Measurements from ENCODE around the gene KRT14.
"Not testable (repeated sequence)": the region's sequence is repeated elsewhere in the genome, so short reads cannot be mapped to it uniquely, and the experiment has no call there.

Gene KRT14

DNA sequence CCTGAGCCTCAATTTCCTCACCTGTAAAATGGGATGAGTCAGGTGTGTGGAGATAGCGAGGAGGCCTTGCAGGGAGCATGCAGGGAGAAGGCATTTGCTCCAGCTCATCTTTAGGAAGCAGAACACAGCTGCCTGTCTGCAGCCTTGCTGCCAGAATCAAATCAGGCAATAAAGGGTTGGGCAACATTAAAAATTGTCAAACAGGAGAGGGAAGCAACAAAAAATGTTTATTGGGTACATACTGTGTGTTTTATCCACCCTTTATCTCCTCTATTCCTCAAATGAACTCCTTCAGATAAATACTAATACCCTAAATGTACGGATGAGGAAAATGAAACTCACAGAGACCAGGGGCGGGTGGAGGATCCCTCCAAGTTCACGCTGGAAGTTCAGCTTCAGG, 13.6 kb upstream of the KRT14 start:
- no peak for DNase-seq

DNA sequence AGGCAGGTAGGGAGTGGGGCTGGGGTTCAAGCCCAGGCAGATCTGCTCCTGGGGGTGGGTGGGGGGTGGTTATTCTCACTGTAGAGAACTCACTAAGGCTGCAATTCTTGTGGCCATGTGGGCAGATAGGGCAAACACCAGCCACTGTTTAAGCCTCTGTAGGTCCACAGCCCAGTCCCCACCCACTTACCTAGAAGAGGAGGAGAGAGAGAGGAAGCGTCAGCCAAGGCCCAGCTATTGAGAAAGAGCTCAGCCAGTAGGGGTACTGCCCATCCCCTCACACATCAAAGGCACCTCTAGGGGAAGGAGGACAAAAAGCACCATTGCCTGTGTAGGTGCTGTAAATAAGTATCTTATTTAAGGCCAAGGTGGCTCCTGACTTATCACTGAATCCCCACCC, 13.0 kb upstream of the KRT14 start:
- DNase-seq, result no peak

DNA sequence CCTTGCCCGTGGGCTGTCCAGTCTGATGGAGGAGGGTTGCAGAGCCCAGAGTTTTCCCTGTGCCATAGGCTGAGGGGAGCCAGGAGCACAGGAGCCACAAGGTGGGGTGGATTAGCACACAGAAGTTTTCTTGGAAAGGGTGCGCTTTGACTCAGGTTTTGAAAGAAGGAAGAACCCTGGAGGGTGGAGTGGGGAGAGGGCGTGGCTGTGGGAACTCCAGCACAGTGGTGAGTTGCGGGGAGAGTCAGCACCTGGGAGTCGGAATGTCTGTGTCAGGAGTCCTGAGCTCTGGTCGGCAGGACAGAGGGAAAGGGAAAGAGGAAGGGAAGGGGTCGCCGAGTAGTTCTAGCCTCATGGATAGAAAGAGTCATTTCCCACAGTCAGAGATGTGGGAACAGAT, 8.9 kb upstream of the KRT14 start:
- DNase-seq, result no peak

DNA sequence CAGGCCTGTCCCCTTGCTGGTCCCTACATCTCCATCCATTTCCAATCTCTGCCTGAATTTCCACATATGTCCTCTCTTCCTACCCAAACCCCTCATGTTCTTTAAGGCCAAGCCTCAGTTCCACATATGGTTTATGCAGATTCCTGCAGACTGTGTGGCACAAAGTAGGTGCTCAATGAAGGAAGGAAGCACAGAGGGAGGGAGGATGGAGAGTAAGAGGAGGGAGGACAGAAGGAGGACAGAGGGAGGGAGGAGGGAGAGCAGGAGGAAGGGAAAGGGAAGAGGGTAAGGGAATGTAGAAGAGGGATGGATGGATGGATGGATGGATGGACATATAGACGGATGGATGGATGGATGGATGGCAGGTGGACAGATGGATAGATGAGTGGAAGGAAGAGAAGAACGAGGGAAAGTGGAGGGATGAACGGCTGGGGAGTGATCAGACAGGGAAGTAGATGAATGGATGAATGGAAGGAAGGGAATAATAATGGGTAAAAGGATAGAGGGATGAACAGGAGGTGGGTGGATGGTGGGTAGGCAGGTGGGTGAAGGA, 7.7 kb upstream of the KRT14 start:
- no peak for DNase-seq

DNA sequence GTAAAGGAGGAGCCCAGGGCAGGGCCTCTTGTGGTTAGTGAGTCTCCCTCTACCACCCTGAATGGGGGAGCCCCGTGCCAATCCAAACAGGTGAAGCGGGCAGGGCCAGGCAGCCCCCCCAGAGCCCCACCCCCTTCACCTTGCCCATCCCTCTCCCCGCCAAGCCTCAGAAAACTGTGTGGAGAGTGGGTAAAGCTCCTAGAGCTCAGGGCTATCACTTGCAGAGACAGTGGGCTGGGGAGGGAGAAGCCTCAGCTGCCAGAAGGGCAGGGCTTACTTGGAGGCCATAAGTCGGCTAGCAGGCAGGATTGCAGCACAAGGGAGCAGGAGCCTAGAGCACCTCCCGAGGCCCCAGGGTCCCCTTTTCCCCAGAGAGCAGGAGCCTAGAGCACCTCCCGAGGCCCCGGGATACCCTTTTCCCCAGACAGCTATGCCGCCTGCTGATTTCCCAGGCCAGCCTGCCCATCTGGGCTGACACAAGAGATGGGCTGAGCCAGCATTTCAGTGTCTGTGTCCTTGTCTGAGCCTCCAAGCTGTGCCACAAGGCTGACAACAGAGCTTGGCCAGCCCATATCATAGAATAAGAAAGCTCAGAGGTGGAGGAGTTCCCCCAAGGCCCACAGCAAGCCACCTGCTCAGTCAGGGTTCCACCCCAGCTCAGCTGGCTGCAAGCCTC, 6.7 kb upstream of the KRT14 start:
- DNase-seq, result no peak

DNA sequence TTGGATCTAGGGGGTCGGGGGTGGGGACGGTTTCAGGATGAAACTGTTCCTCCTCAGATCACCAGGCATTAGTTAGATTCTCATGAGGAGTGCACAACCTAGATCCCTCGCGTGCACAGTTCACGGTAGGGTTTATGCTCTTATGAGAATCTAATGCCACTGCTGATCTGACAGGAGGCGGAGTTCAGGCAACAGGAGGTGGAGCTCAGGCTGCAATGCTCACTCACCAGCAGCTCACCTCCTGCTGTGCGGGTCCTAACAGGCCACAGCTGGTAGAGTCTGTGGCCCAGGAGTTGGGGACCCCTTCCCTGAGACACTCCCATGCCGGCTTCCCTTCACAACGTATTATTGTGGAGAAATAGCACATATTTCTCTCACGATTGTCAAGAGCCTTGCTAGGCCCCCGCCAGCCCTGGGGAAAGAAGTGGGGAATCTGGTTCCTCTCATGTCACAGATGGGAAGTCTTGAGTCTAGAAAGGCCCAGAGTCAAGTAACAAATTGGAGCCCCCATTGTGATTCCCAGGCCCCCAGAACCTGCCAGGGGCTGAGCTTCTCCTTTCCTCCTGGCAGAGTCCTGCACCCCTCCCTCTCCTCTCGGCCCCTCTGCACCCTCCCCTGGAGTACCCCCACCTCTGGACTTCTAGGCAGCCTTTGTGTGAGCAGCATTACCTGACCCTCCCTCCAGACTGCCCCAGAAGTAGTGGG, 6.1 kb upstream of the KRT14 start:
- no peak for DNase-seq

DNA sequence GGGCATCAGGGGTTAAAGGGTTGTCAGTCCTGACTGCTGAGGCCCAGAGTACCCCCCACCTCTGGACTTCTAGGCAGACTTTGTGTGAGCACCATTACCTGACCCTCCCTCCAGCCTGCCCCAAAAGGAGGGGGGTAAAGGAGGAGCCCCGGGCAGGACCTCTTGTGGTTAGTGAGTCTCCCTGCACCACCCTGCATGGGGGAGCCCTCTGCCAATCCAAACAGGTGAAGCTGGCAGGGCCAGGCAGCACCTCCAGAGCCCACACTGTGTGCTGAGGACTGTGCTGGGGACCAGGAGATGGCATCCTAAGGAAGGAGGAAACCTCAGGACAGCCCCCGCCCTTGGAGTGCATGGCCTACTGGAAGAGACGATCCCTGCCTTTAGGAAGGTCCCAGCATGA, 2.6 kb upstream of the KRT14 start:
- DNase-seq, result no peak

DNA sequence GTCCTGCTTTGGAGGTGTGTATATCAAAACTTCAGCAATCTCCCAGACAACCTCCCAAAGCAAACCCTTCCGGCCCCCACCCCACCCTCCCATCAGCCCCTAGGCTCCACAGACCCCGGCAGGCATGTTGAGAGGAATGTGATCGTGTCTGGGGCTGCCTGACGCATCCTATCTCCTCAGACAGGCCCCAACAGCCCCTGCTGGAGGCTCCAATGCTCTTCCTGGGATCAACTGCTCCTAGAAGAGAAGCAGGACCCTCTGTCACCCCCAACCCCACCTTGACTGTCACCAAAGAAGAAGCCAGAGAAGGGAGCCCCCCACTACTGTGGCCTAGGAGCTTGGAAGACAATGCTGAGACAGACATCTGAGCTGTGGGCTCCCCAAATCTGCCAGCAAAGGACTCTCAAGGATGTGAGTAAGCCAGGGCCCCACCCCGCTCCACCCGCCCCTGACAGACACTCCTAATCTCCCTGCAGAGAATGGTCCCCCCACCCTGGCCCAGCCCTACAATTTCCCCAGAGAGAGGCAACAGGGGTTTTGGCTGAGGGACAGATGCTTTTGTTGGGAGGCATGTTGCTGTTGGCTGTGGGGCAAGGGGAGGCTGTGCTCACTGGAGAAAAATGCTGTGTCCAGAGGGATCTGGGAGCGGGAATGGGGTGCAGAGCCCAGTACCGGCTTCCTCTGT, 1.6 kb upstream of the KRT14 start:
- DNase-seq, result no peak

DNA sequence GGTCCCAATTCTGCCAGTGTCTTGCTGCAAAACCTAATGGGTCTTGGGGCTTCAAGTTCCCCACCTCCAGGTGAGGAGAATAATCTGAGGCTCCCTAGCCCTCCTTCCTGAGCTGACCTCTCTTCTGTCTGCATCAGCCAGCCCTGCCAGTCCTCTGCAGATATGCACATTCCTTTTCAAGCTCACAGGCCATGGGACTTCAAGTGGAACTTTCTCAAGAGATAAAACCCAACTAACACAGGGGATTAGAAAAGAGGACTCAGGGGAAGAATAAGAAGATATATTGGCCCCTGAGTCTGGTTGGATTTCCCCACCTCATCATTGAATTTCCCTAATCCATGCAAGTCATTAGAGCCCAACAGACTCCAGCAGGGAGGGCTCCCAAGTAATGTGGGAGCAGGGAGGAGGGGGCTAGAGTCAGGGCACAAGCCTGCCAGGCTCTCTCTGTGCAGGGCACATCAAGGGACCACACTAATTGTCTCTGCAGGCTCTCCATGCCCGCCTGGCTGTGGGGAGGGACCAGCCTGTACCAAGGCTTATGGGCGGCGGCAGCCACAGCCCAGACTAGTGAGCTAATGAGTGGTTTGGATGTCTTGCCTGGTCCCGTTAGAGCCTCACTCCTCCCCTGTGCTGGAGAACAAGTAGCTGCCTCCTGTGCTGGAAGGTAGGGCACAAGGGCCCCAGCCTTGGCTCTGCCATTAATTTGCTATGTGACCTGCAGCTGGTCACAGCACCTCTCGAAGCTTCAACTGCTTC, 1.2 kb downstream of the KRT14 start:
- DNase-seq, result no peak

DNA sequence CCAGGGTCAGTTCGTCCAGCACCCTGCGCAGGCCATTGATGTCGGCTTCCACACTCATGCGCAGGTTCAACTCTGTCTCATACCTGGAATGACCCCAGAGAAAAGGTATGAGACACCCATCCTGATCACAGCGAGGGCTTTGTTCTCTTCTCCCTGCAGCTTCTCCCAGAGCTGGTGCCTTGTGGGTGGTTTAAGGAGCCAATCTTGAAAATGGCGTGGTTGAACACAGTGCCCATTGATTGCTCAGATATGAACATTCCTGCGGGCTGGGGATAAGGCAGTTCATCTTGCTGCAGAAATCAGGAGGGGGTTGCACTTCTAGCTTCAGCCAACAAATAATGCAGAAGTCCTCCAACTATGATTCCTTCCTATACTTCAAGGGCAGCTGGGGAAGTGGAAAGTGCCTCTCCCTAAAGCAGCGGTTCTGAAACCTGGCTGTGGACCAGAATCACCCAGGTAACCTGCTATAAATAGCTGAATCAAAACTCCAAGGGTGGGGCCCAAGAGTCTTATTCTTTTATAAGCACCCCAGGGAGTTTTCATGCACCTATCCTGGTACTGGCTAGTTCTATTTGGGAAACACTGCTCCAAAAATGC, 2.3 kb downstream of the KRT14 start:
- DNase-seq, result not testable (repeated sequence)

DNA sequence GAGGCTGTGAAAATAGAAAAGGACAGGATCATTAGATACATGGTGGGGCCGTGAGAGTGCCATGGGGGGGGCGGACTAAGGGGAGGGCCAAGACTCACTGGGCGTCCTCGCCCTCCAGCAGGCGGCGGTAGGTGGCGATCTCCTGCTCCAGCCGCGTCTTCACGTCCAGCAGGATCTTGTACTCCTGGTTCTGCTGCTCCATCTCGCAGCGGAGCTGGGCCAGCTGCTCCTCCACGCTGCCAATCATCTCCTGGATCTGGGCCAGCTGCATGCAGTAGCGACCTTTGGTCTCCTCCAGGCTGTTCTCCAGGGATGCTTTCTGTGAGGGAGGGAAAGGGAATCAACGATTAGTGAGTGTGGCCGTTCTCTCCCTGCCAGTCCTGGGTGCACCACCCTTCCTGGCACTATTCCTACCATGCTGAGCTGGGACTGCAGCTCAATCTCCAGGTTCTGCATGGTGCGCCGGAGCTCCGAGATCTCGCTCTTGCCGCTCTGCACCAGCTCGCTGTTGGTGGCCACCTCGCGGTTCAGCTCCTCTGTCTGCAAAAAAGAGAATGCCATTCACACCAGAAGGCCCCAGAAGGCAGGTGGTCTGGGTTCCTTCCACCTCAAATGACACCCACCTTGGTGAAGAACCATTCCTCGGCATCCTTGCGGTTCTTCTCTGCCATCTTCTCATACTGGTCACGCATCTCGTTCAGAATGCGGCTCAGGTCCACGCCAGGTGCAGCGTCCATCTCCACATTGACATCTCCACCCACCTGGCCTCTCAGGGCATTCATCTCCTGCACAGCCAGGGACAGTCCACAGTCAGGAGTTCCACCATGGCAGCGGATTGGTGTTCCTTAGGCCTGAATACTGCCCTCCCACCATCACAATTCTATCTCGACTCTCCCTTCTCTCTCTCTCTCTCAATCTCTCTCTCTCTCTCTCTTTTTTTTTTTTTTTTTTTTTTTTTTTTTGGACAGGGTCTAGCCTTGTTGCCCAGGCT, 3.3 kb downstream of the KRT14 start:
- DNase-seq, result no peak

DNA sequence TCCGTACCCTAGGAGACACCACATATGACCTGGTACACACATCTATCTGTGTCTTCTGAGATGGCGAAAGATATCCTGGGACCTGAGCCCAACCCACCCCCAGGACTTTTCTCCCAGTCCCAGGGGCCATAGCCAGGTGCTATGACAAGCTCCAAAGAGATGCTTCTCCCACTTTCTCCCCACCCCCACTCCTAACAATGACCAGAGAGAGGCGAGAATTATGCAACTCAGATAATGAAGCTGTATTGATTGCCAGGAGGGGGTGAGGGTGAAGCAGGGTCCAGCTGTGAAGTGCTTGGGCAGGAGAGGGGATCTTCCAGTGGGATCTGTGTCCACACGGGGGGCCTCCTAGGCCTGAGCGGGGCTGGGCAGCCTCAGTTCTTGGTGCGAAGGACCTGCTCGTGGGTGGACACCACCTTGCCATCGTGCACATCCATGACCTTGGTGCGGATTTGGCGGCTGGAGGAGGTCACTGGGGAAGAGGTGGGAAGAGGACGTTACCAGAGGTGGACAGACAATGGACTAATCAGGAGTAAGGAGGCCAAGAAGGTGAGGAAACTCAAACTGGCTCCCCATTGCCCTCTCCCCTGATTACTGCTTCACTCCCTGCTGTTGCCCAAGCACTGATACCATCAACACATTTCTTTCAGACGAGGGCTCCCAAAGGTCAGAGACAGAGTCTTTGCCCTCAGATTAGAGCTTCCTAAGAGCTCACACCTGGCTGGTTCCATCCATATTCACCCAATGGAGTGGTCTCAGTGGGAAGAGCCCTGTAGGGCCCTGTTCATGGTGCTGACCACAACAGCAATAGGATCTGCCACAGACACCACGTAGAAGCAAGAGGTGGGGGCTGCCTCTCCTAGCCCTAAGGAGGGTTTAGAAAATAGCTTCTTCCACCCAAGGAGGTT, 4.4 kb downstream of the KRT14 start:
- not testable (repeated sequence) for DNase-seq

DNA sequence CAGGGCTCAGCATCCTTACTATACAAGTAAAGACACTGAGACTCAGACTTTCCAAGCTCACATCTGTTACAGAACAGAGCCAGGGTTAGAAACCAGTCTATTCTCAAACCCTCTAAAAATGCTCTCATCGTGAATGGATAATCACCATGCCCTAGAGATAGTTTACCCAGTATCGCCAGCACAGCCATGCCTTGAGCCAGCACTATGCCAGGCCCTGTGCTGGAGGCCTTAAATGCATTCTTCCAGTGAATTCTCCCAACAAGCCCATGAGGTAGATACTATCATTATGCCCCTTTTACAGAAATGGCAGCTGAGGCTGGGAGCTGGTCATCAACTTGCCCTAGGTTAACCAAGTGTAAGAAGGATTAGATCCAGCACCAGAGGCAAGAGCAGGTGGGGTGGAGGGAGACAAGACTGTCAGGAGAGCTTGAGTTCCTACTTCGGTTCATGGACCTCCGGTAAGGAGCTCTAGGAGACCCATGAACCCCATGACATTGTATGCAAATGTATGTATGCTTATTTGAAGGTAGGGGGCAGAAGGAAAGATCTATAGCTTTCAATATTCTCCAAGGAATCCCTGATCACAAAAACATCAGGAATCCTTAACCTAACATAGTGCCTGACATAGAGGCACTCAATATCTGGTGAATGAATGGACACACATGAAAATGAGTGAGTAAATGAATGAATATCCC, 5.2 kb downstream of the KRT14 start:
- no peak for DNase-seq

DNA sequence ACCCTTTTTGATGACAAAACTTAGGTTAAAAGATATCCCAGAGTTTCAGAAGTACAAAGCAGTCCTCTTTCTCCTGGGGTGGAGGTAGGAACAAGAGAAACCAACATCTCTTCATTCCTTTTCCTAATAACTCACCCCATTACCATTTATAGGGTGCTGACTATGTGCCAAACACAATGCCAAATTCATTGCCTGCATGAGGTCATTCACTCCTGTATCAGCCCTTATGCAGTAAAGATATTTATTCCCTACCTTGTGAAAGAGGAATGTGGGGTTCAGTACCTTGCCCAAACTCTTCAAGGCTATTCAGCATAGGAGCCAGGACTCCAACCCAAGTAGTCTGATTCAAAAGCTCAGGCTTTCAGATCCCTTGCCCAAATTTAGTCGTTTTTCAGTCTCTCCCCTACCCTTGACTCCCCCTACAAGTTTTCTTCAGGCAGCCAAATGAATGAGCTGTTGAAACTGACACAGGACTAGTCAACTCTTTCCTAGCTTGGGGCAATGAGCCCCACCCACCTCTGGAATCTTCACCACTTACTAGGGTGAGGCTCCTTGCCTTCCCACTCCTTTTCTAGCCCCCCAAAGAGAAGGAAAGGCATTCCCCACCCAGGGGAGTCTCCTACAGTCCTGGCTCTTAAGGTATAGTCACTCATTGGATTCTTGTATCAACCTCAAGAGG, 5.9 kb downstream of the KRT14 start:
- DNase-seq, result no peak

DNA sequence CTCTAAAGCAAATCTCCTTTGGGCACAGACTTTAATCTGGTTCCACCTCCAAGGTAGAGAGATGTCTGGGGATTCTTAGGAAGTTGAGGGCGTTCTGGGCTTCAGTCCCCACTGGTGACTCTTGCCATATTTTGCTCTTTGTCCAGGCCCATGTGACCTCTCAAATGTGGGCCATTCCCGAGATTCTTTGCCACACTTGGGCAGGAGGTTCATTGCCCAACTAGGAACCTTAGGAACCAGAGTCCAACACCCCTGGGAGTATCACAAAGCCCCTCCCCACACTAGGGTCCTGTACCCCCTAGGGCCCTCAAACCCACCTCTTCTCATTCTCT, 6.5 kb downstream of the KRT14 start:
- no peak for DNase-seq

DNA sequence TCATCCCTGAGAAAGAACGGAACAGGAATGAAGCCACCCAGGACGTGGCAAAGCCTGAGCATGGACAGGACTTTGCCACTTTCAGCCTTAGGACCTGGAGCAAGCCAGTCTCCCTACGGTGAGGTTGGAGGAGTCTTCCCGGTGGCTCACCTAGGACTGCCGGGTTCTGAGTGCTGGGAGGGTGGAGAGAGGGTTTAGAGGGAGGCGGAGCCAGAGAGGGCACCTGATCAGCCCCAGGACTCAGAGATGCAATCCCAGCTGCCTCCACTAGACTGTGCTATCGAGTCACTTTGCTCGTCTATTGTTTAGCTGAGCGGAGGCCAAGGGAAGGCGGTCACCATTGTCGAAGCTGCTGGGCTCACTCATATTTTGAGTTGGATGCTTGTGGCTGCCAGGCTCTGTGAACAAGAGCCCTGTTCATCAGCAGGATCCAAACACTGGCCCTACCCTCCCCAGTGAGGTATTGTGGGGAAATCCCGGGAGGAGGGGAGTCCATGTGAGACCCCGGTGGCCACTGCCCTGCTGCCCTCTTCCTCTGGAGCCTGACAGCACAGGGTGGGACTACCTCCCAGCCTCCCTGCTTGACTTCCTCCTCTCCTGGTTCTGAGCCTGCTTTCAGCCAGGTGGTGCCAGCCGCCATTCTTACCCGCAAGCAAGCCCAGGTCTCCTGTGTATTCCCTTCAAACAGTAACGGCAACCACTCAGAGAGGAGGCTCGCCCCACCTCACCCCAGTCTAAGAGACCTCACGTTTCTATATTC, 7.0 kb downstream of the KRT14 start:
- DNase-seq, result peak; percentile 52

DNA sequence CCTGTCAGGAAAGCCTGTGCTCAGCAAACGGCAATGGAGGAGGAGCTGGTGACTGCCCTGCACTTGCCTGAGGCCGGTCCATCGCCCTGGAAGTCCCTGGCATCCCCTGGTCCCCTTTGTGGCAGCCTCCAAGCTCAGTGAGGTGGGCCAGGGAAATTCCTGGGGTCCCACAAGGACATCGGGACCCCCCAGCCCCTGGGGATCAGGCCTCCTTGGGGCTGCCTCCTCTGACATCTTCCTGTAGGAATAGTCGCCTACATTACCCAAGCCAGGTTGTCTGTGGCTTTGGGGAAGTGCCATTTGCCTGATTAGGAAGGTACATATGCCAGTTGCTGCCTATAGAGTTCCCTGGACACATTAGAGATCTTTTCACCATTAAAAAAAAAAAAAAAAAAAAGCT, 7.7 kb downstream of the KRT14 start:
- no peak for DNase-seq

DNA sequence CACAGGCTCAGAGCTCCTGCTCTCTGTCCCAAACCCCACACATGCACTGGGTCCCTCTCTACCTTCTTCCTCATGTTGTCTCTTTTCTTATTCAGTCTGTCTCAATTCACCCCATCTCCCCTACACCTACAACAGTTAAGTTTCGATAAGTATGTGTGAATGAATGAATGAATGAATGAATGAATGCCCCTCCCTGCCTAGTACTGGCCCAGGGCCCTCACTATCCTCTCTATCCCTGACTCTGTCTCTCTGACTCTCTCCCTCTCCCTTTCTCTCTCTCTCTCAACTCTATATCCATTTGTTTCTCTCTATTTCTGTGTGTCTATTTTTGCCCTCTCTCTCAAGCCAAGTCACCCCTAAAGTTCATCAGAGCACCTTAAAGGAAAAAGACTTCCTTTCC, 8.2 kb downstream of the KRT14 start:
- no peak for DNase-seq

DNA sequence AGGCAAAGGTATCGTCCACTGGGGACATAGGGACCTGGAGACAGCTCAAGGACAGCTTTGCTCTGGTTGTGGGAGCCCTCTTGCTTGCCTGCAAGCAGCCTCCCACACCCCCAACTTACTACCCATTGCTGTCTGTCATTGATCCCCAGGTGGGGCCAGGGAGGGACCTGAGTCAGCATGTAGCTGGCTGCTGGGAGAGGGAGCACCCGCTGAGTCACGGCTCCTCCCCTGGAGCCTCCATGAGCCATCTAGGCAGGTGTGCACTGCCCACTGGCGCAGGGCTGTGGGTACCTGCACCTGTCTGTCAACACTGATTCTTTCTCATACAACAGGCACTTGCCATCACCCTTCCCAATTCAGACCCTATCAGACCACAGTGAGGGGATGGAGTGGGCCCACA, 10.0 kb downstream of the KRT14 start:
- DNase-seq, result not testable (repeated sequence)
